SK-N-SH (cell line): ENCODE data around the gene STAMBP. TPM values are rescaled to one million over a fixed set of nuclear protein-coding genes. Genes with fewer than 3 reads are reported as not detected.

Experiments
- CTCF ChIA-PET: fragments of 300-600, 350-600 bp; formaldehyde crosslinking; extraction: SDS; loops from one replicate; lab custom pipeline; 2021; lab: Yijun Ruan, JAX
- POLR2A ChIA-PET: fragments of 350-600 bp; sonication (Branson Sonifier 250); formaldehyde crosslinking; extraction: SDS; loops from one replicate; lab custom pipeline; 2020; ENCODE audit warnings: antibody characterized with exemption, inconsistent platforms; lab: Yijun Ruan, JAX
- DNase-seq: peaks from one replicate; pipeline ENCODE4 v3.0.0; 2012
- H2AFZ ChIP-seq: fragments of 200-600 bp; sonication (generic); 2 replicates; pipeline ENCODE4 v1.8.1; 2016; ENCODE audit warnings: antibody characterized with exemption, mild to moderate bottlenecking, low read depth
- H3F3A ChIP-seq: fragments of 200-600 bp; sonication (generic); replicated peaks from 2 replicates; pipeline ENCODE3; 2016; ENCODE audit warnings: antibody characterized with exemption, mild to moderate bottlenecking; ENCODE audit not compliant: insufficient read depth
- H3K27ac ChIP-seq, 2 experiments: fragments of 200-500 bp in 1 of 2; fragments of 200-600 bp in 1 of 2; sonication (Bioruptor generic) in 1 of 2; sonication (generic), shearing (Covaris generic) in 1 of 2; 2 replicates each; pipeline versions ENCODE4 v1.5.1 to v1.6.1; 2014 to 2016; ENCODE audit warnings: low read depth in 2 of 2, inconsistent platforms in 1 of 2, low read length in 1 of 2, mild to moderate bottlenecking in 1 of 2, mixed read lengths in 1 of 2
- H3K27me3 ChIP-seq: fragments of 200-600 bp; sonication (generic), shearing (Covaris generic); 2 replicates; pipeline ENCODE4 v1.6.1; 2016; ENCODE audit warnings: mixed run types; ENCODE audit not compliant: insufficient read depth
- H3K36me3 ChIP-seq, 2 experiments: fragments of 200-500 bp in 1 of 2; fragments of 200-600 bp in 1 of 2; sonication (Bioruptor generic) in 1 of 2; sonication (generic) in 1 of 2; replicated peaks in 1 of 2; 2 replicates each; pipeline versions ENCODE3 to v1.5.1; 2014 to 2016; ENCODE audit warnings: low read length in 1 of 2, mild to moderate bottlenecking in 1 of 2; ENCODE audit not compliant: insufficient read depth in 2 of 2, control insufficient read depth in 1 of 2
- H3K4me1 ChIP-seq, 2 experiments: fragments of 200-500 bp in 1 of 2; fragments of 200-600 bp in 1 of 2; sonication (Bioruptor generic) in 1 of 2; sonication (generic), shearing (Covaris generic) in 1 of 2; 2 replicates each; pipeline versions ENCODE4 v1.5.1 to v1.6.1; 2014 to 2016; ENCODE audit warnings: low read depth in 1 of 2, low read length in 1 of 2, mixed run types in 1 of 2; ENCODE audit not compliant: insufficient read depth in 2 of 2, control insufficient read depth in 1 of 2
- H3K4me2 ChIP-seq: fragments of 200-600 bp; sonication (generic), shearing (Covaris generic); 2 replicates; pipeline ENCODE4 v1.6.1; 2017; ENCODE audit warnings: mixed run types
- H3K4me3 ChIP-seq, 2 experiments: fragments of 200-500 bp in 1 of 2; fragments of 200-600 bp in 1 of 2; sonication (Bioruptor generic) in 1 of 2; sonication (generic), shearing (Covaris generic) in 1 of 2; 2 replicates each; pipeline versions ENCODE4 v1.5.1 to v1.8.1; 2014 to 2016; ENCODE audit warnings: low read depth in 2 of 2, inconsistent platforms in 1 of 2, low read length in 1 of 2, mild to moderate bottlenecking in 1 of 2, mixed read lengths in 1 of 2, moderate library complexity in 1 of 2
- H3K79me2 ChIP-seq: fragments of 200-600 bp; sonication (generic); 2 replicates; pipeline ENCODE4 v1.8.1; 2017; ENCODE audit warnings: mild to moderate bottlenecking; ENCODE audit not compliant: insufficient read depth
- H3K9ac ChIP-seq: fragments of 200-600 bp; sonication (generic); 2 replicates; pipeline ENCODE4 v1.6.1; 2017; ENCODE audit warnings: mixed run types
- H3K9me2 ChIP-seq: fragments of 200-600 bp; sonication (generic); 2 replicates; pipeline ENCODE4 v1.6.1; 2017; ENCODE audit warnings: mixed run types
- H3K9me3 ChIP-seq: fragments of 200-600 bp; sonication (generic); 2 replicates; pipeline ENCODE4 v1.6.1; 2017; ENCODE audit warnings: mixed run types, mild to moderate bottlenecking, moderate library complexity
- H4K20me1 ChIP-seq: fragments of 200-600 bp; sonication (generic); 2 replicates; pipeline ENCODE4 v1.6.1; 2017; ENCODE audit warnings: mild to moderate bottlenecking, mixed run types; ENCODE audit not compliant: insufficient read depth
- CHD2 ChIP-seq: fragments of 150-350 bp; IDR thresholded peaks from 2 replicates; pipeline ENCODE4 v1.6.1; 2018; ENCODE audit warnings: low read length; ENCODE audit not compliant: partially characterized antibody
- EP300 ChIP-seq, 2 experiments: IDR thresholded peaks; 2 replicates each; pipeline versions ENCODE4 v1.4.0 to v1.6.1; 2012; ENCODE audit warnings: borderline replicate concordance in 1 of 2, low read depth in 1 of 2, low read length in 1 of 2
- EZH2phosphoT487 ChIP-seq: fragments of 200-600 bp; sonication (generic); IDR thresholded peaks from 2 replicates; pipeline ENCODE4 v1.6.1; 2017; ENCODE audit warnings: low read depth, mixed run types, mild to moderate bottlenecking, antibody characterized with exemption, moderate library complexity, borderline replicate concordance
- FOSL2 ChIP-seq: IDR thresholded peaks from 2 replicates; pipeline ENCODE4 v1.4.0; 2012; ENCODE audit warnings: low read depth, mild to moderate bottlenecking, moderate library complexity, borderline replicate concordance
- FOXJ3 ChIP-seq: sonication (generic); formaldehyde crosslinking; IDR thresholded peaks from 2 replicates; pipeline ENCODE4 v1.5.1; 2020; ENCODE audit warnings: mild to moderate bottlenecking, missing genetic modification reagents
- GABPA ChIP-seq: IDR thresholded peaks from 2 replicates; pipeline ENCODE4 v1.4.0; 2012; ENCODE audit warnings: low read depth, mild to moderate bottlenecking
- GATA2 ChIP-seq: sonication (generic); formaldehyde crosslinking; IDR thresholded peaks from 2 replicates; pipeline ENCODE4 v1.5.0; 2020; ENCODE audit warnings: mild to moderate bottlenecking, missing genetic modification reagents
- JUND ChIP-seq: IDR thresholded peaks from 2 replicates; pipeline ENCODE4 v1.4.0; 2012
- MEF2A ChIP-seq: IDR thresholded peaks from 2 replicates; pipeline ENCODE4 v1.4.0; 2012; ENCODE audit warnings: low read depth, borderline replicate concordance
- MXI1 ChIP-seq: IDR thresholded peaks from 2 replicates; pipeline ENCODE4 v1.6.1; 2012; ENCODE audit warnings: mild to moderate bottlenecking, low read depth, low read length, improper control_type of control experiment
- NRF1 ChIP-seq: IDR thresholded peaks from 2 replicates; pipeline ENCODE4 v1.6.1; 2012; ENCODE audit warnings: low read depth, mild to moderate bottlenecking, low read length
- PBX3 ChIP-seq: IDR thresholded peaks from 2 replicates; pipeline ENCODE4; 2012
- RAD21 ChIP-seq: IDR thresholded peaks from 2 replicates; pipeline ENCODE4 v1.6.1; 2012; ENCODE audit warnings: mild to moderate bottlenecking, low read length
- RCOR1 ChIP-seq: fragments of 150-350 bp; IDR thresholded peaks from 2 replicates; pipeline ENCODE4 v1.6.1; 2017; ENCODE audit warnings: antibody characterized with exemption, low read length
- RXRA ChIP-seq: IDR thresholded peaks from 2 replicates; pipeline ENCODE4 v1.4.0; 2012; ENCODE audit warnings: low read depth, mild to moderate bottlenecking, borderline replicate concordance
- SIN3A ChIP-seq: IDR thresholded peaks from 2 replicates; pipeline ENCODE4 v1.6.1; 2012; ENCODE audit warnings: low read depth, mild to moderate bottlenecking, low read length, moderate library complexity, borderline replicate concordance
- TCF12 ChIP-seq: IDR thresholded peaks from 2 replicates; pipeline ENCODE4 v1.4.0; 2012
- TEAD4 ChIP-seq: IDR thresholded peaks from 2 replicates; pipeline ENCODE4 v1.4.0; 2012; ENCODE audit warnings: mild to moderate bottlenecking, borderline replicate concordance; ENCODE audit not compliant: insufficient read depth
- YY1 ChIP-seq: IDR thresholded peaks from 2 replicates; pipeline ENCODE4 v1.4.0; 2012; ENCODE audit warnings: low read depth, mild to moderate bottlenecking
- ZBTB33 ChIP-seq: IDR thresholded peaks from 2 replicates; pipeline ENCODE4 v1.4.0; 2012; ENCODE audit warnings: low read depth, borderline replicate concordance
- polyA plus RNA-seq, 3 experiments: library from polyadenylated mRNA; depleted of rRNA; stranded (reverse); fragments of >200 nt; gene quantifications; 2 replicates each; pipeline ENCODE4 v1.2.3, GENCODE V29; 2012
- TF ChIP-seq, protein P1 (sequence below): fragments of 150-350 bp; IDR thresholded peaks from 2 replicates; pipeline ENCODE4 v1.6.1; 2017; ENCODE audit warnings: antibody characterized with exemption, low read length, low read depth, borderline replicate concordance
- TF ChIP-seq, protein P2 (sequence below): IDR thresholded peaks from 2 replicates; pipeline ENCODE4 v1.6.1; 2012; ENCODE audit warnings: mild to moderate bottlenecking, low read depth, low read length, moderate library complexity

Gene STAMBP
- polyA plus RNA-seq, 1 of the 3 experiments (the other 2 are of a cell fraction): 42.2 TPM

- H3K9me2 ChIP-seq: no peaks in the 10 kb centered on the region
- no peaks in the 10 kb centered on the region for H4K20me1 ChIP-seq
- peaks cover 24% of the 10 kb centered on the region for H3F3A ChIP-seq
- H2AFZ ChIP-seq: no peak overlapping the region
- peak overlapping the region; percentile 47; the same call in 1 of the 2 replicates for H3K4me2 ChIP-seq
- no peaks in the 10 kb centered on the region for H3K9me3 ChIP-seq
- H3K4me3 ChIP-seq: no peak overlapping the region
- peaks cover 58 to 73% of the 10 kb centered on the region in 2 experiments for H3K36me3 ChIP-seq
- TF ChIP-seq GATA2 (CRISPR knock-in tag) (no peak), EZH2phosphoT487 (no peak), CHD2 (no peak), RXRA (no peak), SIN3A (no peak), MXI1 (no peak), FOSL2 (peak; percentile 98), RCOR1 (no peak), TEAD4 (no peak), ZBTB33 (no peak), MEF2A (no peak), NRF1 (no peak), EP300 (IDR thresholded peaks at IDR 0.05; ENCODE audit: borderline replicate concordance in 1 of 2, low read depth in 1 of 2, low read length in 1 of 2) (no peak), RAD21 (no peak), PBX3 (0 out of 2 replicates have a peak, but pooled peaks have one; percentile 18), YY1 (no peak), TCF12 (0 out of 2 replicates have a peak, but pooled peaks have one; percentile 10), GABPA (no peak), FOXJ3 (CRISPR knock-in tag) (no peak), JUND (peak; percentile 89)
- TF ChIP-seq, protein P1, sequence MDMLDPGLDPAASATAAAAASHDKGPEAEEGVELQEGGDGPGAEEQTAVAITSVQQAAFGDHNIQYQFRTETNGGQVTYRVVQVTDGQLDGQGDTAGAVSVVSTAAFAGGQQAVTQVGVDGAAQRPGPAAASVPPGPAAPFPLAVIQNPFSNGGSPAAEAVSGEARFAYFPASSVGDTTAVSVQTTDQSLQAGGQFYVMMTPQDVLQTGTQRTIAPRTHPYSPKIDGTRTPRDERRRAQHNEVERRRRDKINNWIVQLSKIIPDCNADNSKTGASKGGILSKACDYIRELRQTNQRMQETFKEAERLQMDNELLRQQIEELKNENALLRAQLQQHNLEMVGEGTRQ: no peak
- TF ChIP-seq, protein P2, sequence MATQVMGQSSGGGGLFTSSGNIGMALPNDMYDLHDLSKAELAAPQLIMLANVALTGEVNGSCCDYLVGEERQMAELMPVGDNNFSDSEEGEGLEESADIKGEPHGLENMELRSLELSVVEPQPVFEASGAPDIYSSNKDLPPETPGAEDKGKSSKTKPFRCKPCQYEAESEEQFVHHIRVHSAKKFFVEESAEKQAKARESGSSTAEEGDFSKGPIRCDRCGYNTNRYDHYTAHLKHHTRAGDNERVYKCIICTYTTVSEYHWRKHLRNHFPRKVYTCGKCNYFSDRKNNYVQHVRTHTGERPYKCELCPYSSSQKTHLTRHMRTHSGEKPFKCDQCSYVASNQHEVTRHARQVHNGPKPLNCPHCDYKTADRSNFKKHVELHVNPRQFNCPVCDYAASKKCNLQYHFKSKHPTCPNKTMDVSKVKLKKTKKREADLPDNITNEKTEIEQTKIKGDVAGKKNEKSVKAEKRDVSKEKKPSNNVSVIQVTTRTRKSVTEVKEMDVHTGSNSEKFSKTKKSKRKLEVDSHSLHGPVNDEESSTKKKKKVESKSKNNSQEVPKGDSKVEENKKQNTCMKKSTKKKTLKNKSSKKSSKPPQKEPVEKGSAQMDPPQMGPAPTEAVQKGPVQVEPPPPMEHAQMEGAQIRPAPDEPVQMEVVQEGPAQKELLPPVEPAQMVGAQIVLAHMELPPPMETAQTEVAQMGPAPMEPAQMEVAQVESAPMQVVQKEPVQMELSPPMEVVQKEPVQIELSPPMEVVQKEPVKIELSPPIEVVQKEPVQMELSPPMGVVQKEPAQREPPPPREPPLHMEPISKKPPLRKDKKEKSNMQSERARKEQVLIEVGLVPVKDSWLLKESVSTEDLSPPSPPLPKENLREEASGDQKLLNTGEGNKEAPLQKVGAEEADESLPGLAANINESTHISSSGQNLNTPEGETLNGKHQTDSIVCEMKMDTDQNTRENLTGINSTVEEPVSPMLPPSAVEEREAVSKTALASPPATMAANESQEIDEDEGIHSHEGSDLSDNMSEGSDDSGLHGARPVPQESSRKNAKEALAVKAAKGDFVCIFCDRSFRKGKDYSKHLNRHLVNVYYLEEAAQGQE: no peak
- H3K9ac ChIP-seq: no peak overlapping the region
- no peak for DNase-seq
- peak overlapping the region in 1 of 2 experiments; percentile 52; a peak in 2 of 4 replicates for H3K27ac ChIP-seq
- H3K4me1 ChIP-seq: 0 out of 4 replicates have a peak, but pooled peaks cover 0 to 3% of the 10 kb centered on the region in 2 experiments
- no peaks in the 10 kb centered on the region for H3K27me3 ChIP-seq
- ChIA-PET POLR2A (no interaction called here), CTCF (interaction anchor here (1.8 kb wide), 1 partner anchor 11 kb away, joined by 5 read pairs; no protein-coding TSS in a partner anchor)
- H3K79me2 ChIP-seq: no peaks in the 10 kb centered on the region
Observed at GRCh38 chr2:73852020-73852419, 23.3 kb downstream of the STAMBP start.
